Activated CD8-positive, alpha-beta memory T cell treated with anti-CD3 and anti-CD28 coated beads for 24 hours (primary cell): Measurements from ENCODE around the gene CXorf66.
"Not testable (repeated sequence)": the region's sequence is repeated elsewhere in the genome, so short reads cannot be mapped to it uniquely, and the experiment has no call there.

Source experiments
- DNase-seq: peaks from one replicate; pipeline ENCODE4 v3.0.0-alpha.2; 2020

The CXorf66 gene

DNA sequence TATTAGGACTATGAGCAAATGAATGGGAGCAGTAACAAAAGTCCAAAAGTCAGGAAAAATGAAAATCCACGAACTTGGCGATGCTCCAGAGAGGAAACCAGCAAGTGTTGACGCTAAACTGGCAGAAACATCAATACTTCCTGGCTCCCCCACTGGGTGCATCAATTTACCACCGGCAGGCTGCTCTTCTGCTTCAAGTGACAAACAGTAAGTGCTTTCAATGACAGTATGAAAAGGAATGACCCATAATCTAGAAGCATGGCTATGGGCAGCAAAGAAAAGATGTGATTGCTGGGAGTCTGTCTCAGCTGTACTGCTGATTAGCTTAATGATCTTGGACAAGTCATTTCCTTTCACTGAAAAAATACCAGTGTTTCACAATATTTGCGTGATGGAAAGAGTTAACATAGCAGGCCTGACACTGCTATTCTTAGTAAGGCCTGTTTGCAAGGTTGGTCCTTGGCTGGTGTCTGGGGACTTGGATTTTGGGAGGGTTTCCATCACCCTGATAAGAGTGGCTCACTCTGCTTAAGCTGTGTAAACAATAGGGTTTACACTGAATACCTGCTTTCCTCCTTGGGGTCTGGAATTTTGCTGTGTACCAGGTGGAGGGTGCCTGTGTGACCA, 41.1 kb downstream of the CXorf66 start:
- no peak for DNase-seq

DNA sequence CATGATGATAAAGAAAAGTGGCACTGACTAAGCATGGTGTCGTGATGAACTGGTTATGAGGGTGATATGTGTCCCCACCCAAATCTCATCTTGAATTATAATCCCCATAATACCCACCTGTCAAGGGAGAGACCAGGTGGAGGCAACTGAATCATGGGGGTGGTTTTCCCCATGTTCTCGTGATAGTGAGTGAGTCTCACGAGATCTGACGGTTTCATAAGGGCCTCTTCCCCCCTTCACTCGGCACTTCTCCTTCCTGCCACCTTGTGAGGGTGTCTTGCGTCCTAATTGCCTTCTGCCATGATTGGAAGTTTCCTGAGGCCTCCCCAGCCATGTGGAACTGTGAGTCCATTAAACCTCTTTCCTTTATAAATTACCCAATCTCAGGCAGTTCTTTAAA, 44.2 kb downstream of the CXorf66 start:
- not testable (repeated sequence) for DNase-seq

DNA sequence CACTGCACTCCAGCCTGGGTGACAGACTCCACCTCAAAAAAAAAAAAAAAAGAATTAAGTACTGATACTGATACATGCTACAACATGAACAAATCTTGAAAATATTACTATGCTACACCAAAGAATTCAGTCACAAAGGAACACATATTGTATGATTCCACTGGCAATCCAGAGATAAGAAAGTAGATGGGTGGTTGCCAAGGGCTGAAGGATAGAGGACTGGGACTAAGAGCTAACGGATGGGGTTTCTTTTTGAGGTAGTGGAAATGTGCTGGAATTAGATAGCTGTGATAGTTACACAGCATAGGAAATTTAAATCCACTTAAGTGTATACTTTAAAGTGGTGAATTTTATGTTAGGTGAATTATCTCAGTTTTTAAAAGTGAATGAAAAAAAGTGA, 45.0 kb downstream of the CXorf66 start:
- no peak for DNase-seq

DNA sequence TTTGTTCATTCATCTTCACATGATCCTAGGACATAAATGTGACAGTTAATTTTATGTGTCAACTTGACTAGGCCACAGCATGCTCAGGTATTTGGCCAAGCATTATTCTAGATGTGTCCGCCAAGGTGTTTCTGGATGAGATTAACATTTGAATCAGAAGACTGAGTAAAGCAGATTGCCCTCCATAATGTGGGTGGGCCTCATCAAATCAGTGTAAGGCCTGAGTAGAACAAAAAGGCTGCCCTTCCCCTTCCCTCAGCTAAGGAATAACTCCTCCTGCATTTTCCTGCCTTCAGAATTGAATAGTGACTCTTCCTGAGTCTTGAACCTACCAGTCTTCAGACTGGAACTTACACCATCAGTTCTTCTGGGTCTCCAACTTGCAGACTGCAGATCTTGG, 50.9 kb downstream of the CXorf66 start:
- no peak for DNase-seq

DNA sequence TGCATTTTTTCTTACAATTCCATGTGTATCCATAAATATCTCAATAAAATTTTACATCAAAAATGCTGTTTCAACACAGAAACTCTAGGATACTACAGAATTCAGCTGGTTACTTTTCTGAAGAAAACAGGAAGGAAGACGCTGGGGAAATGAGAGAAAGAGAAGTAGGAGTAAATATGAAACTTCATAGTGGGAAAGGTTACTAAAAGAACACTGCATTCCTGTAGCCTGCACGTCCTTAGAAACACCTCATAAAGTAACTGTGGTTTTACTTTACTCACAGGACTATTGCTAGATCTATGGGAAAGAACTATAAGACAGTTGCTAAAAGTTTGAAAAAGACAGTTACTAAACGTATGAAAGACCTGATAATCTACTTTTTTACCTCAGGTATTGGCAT, 55.6 kb downstream of the CXorf66 start:
- no peak for DNase-seq

DNA sequence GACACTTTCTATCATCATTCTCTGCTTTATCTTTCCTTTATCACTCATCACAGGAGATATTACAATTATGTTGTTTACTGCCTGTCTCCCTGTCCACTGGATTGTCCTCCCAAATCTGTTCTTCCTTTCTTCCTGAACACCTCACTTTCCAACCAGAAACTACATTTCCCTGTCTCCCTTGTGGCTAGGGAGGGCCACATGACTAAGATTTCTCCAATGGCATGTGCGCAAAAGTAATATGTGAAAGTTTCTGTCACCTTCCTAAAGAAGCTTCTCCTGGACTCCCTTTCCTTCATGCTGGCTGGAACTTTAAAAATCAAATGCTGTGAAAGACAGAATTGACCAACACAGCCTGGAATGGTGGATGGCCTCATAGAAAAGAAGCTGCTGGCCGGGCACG, 58.2 kb downstream of the CXorf66 start:
- no peak for DNase-seq

DNA sequence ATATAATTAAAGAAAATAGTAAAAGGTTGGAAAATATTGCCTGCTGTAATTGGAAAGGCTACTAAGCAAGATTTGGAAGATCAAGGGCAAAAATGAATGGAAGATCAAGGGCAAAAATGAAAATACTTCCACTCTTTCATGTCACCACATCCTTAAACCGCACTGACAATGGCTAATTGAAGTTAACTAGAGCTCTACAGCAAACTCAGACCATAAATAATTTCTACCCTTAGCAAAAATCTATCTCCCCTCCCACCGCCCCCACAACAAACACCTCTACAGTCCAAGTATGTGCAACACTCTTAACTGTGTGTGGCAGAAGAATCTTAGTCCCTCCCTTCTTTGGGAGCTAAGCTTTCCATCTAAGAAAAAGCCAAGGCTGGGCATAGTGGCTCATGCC, 59.6 kb downstream of the CXorf66 start:
- no peak for DNase-seq
